ENCODE data around the gene E2F6. TPM values are rescaled to one million over a fixed set of nuclear protein-coding genes. Genes with fewer than 3 reads are reported as not detected.

E2F6 gene
- total RNA-seq, 2 experiments from 2014 or later = 8.5 to 9.8 TPM

GRCh38 chr2:11482473-11483035 lies 16.6 kb upstream of the E2F6 start:
- POLR2A ChIA-PET = no interaction called here
- DNase-seq (no peak), ATAC-seq (ENCODE audit: low read depth) (peak; percentile 17)
- Mint-ChIP-seq H3K4me1 (peaks cover 8% of the 10 kb centered on the region), H3K4me3 (no peak overlapping the region), H3K9me3 (no peaks in the 10 kb centered on the region), H3K36me3 (peaks cover 3% of the 10 kb centered on the region), H3K27me3 (peaks cover 52% of the 10 kb centered on the region), H3K27ac (no peak overlapping the region)

- Mint-ChIP-seq H3K27me3 (peaks cover 52% of the 10 kb centered on the region), H3K36me3 (peaks cover 3% of the 10 kb centered on the region), H3K9me3 (no peaks in the 10 kb centered on the region), H3K4me1 (peaks cover 8% of the 10 kb centered on the region), H3K27ac (no peak overlapping the region), H3K4me3 (no peak overlapping the region)
- POLR2A ChIA-PET = no interaction called here
- ATAC-seq (ENCODE audit: low read depth) (no peak), DNase-seq (no peak)
Measured at GRCh38 chr2:11481789-11482472, 16.0 kb upstream of the E2F6 start.

GRCh38 chr2:11481426-11481788 lies 15.4 kb upstream of the E2F6 start:
- Mint-ChIP-seq H3K4me3 (no peak overlapping the region), H3K27me3 (peaks cover 52% of the 10 kb centered on the region)

GRCh38 chr2:11480859-11481258 lies 14.9 kb upstream of the E2F6 start:
- Mint-ChIP-seq H3K27ac (no peak overlapping the region), H3K9me3 (no peaks in the 10 kb centered on the region), H3K4me1 (peaks cover 8% of the 10 kb centered on the region), H3K4me3 (no peak overlapping the region), H3K27me3 (peaks cover 52% of the 10 kb centered on the region), H3K36me3 (peaks cover 3% of the 10 kb centered on the region)
- ATAC-seq (ENCODE audit: low read depth) (no peak), DNase-seq (no peak)
- POLR2A ChIA-PET = no interaction called here

More at GRCh38 chr2:11481426-11481788, 15.4 kb upstream of the E2F6 start:
- H3K9me3 Mint-ChIP-seq = no peaks in the 10 kb centered on the region
- H3K4me1 Mint-ChIP-seq = peaks cover 8% of the 10 kb centered on the region
- ATAC-seq (ENCODE audit: low read depth) (no peak), DNase-seq (no peak)
- no peak overlapping the region for H3K27ac Mint-ChIP-seq
- POLR2A ChIA-PET = no interaction called here
- peaks cover 3% of the 10 kb centered on the region for H3K36me3 Mint-ChIP-seq

- H3K4me3 Mint-ChIP-seq = no peak overlapping the region
- no peak for DNase-seq
- ATAC-seq (ENCODE audit: low read depth) = no peak
- H3K27me3 Mint-ChIP-seq = peaks cover 49% of the 10 kb centered on the region
- POLR2A ChIA-PET = no interaction called here
- H3K4me1 Mint-ChIP-seq = peaks cover 8% of the 10 kb centered on the region
- H3K9me3 Mint-ChIP-seq = no peaks in the 10 kb centered on the region
- peaks cover 3% of the 10 kb centered on the region for H3K36me3 Mint-ChIP-seq
- no peak overlapping the region for H3K27ac Mint-ChIP-seq
Measured at GRCh38 chr2:11480406-11480805, 14.4 kb upstream of the E2F6 start.

- POLR2A ChIA-PET = no interaction called here
- Mint-ChIP-seq H3K9me3 (no peaks in the 10 kb centered on the region), H3K4me3 (no peak overlapping the region), H3K36me3 (peaks cover 3% of the 10 kb centered on the region), H3K4me1 (peaks cover 7% of the 10 kb centered on the region), H3K27me3 (peaks cover 36% of the 10 kb centered on the region), H3K27ac (no peak overlapping the region)
- ATAC-seq (ENCODE audit: low read depth) (no peak), DNase-seq (no peak)
Measured at GRCh38 chr2:11478899-11479605, 13.1 kb upstream of the E2F6 start.

- POLR2A ChIA-PET = no interaction called here
- Mint-ChIP-seq H3K27me3 (peaks cover 26% of the 10 kb centered on the region), H3K36me3 (no peaks in the 10 kb centered on the region), H3K9me3 (no peaks in the 10 kb centered on the region), H3K27ac (no peak overlapping the region), H3K4me1 (peaks cover under 1% of the 10 kb centered on the region), H3K4me3 (no peak overlapping the region)
- peak; percentile 78 for DNase-seq
- peak; percentile 56 for ATAC-seq (ENCODE audit: low read depth)
Measured at GRCh38 chr2:11477994-11478393, 12.0 kb upstream of the E2F6 start.

GRCh38 chr2:11473659-11474433 lies 7.9 kb upstream of the E2F6 start:
- DNase-seq = no peak
- no peak overlapping the region for H3K27ac Mint-ChIP-seq
- peaks cover 10% of the 10 kb centered on the region for H3K36me3 Mint-ChIP-seq
- H3K4me1 Mint-ChIP-seq = no peaks in the 10 kb centered on the region
- no peak for ATAC-seq (ENCODE audit: low read depth)
- POLR2A ChIA-PET = no interaction called here
- no peak overlapping the region for H3K4me3 Mint-ChIP-seq
- peaks cover 3% of the 10 kb centered on the region for H3K27me3 Mint-ChIP-seq
- no peaks in the 10 kb centered on the region for H3K9me3 Mint-ChIP-seq

GRCh38 chr2:11467749-11468148 lies 1.8 kb upstream of the E2F6 start:
- no peak for ATAC-seq (ENCODE audit: low read depth)
- POLR2A ChIA-PET = no interaction called here
- H3K36me3 Mint-ChIP-seq = peaks cover 23% of the 10 kb centered on the region
- peaks cover 12% of the 10 kb centered on the region for H3K4me1 Mint-ChIP-seq
- no peak overlapping the region for H3K4me3 Mint-ChIP-seq
- H3K27ac Mint-ChIP-seq = no peak overlapping the region
- H3K27me3 Mint-ChIP-seq = no peaks in the 10 kb centered on the region
- DNase-seq = no peak
- no peaks in the 10 kb centered on the region for H3K9me3 Mint-ChIP-seq

GRCh38 chr2:11467129-11467649 lies 1.2 kb upstream of the E2F6 start:
- no peak for ATAC-seq (ENCODE audit: low read depth)
- H3K4me3 Mint-ChIP-seq = peak overlapping the region; percentile 97
- H3K36me3 Mint-ChIP-seq = peaks cover 22% of the 10 kb centered on the region
- peaks cover 16% of the 10 kb centered on the region for H3K4me1 Mint-ChIP-seq
- H3K27ac Mint-ChIP-seq = no peak overlapping the region
- H3K9me3 Mint-ChIP-seq = no peaks in the 10 kb centered on the region
- POLR2A ChIA-PET = no interaction called here
- no peaks in the 10 kb centered on the region for H3K27me3 Mint-ChIP-seq
- no peak for DNase-seq

- DNase-seq (no peak), ATAC-seq (ENCODE audit: low read depth) (no peak)
- POLR2A ChIA-PET = interaction anchor here (0.9 to 1.1 kb wide), 2 partner anchors 281 to 334 kb away, joined by 3 read pairs; a partner anchor contains a TSS
- Mint-ChIP-seq H3K36me3 (peaks cover 16% of the 10 kb centered on the region), H3K4me1 (peaks cover 16% of the 10 kb centered on the region), H3K9me3 (no peaks in the 10 kb centered on the region), H3K27ac (peak overlapping the region; percentile 85), H3K4me3 (peak overlapping the region; percentile 97), H3K27me3 (no peaks in the 10 kb centered on the region)
Measured at GRCh38 chr2:11466307-11467128, 557 bp upstream of the E2F6 start.

GRCh38 chr2:11465110-11465484 lies 864 bp downstream of the E2F6 start:
- H3K4me1 Mint-ChIP-seq = peaks cover 16% of the 10 kb centered on the region
- DNase-seq = no peak

More at GRCh38 chr2:11465110-11465484, 864 bp downstream of the E2F6 start:
- no peaks in the 10 kb centered on the region for H3K27me3 Mint-ChIP-seq
- POLR2A ChIA-PET = interaction anchor here (0.7 to 1.1 kb wide), 3 partner anchors 28 to 332 kb away, joined by 3 read pairs; a partner anchor contains a TSS
- ATAC-seq (ENCODE audit: low read depth) = no peak
- H3K36me3 Mint-ChIP-seq = peaks cover 15% of the 10 kb centered on the region
- H3K27ac Mint-ChIP-seq = peak overlapping the region; percentile 92
- H3K4me3 Mint-ChIP-seq = peak overlapping the region; percentile 97
- no peaks in the 10 kb centered on the region for H3K9me3 Mint-ChIP-seq
